Measurements from ENCODE around the gene GPC5. TPM values are rescaled to one million over a fixed set of nuclear protein-coding genes. Genes with fewer than 3 reads are reported as not detected.
A peak's percentile ranks its signal among the peaks of the same experiment; 100 is the strongest.

Gene GPC5
- total RNA-seq, 2 donors from 2014 or later = 0.22 to 0.51 TPM

GRCh38 chr13:91384896-91385295, 13.5 kb upstream of the GPC5 start:
- no peaks in the 10 kb centered on the region for H3K9me3 ChIP-seq (ENCODE audit: control insufficient read depth, low read length)
- Mint-ChIP-seq H3K9me3 (no peaks in the 10 kb centered on the region), H3K4me3 (no peak overlapping the region), H3K27ac (no peak overlapping the region), H3K4me1 (no peaks in the 10 kb centered on the region), H3K27me3 (ENCODE audit: insufficient read depth) (no peaks in the 10 kb centered on the region), H3K36me3 (ENCODE audit: low read depth) (no peaks in the 10 kb centered on the region)
- 89 to 100% methylated on average over 2 of the region's 2 CpGs for WGBS, 2 experiments (ENCODE audit: insufficient coverage in 1 of 2, insufficient read length in 1 of 2)
- no peak overlapping the region for H3K9ac ChIP-seq (ENCODE audit: extremely low read depth, low read length, poor library complexity, severe bottlenecking)
- TF ChIP-seq CTCF (conservative IDR thresholded peaks at IDR 0.05) = no peak
- no peak overlapping the region for H3K4me3 ChIP-seq (ENCODE audit: low read length)
- H3K36me3 ChIP-seq (ENCODE audit: control insufficient read depth, insufficient read depth, low read length) = no peaks in the 10 kb centered on the region
- no peaks in the 10 kb centered on the region for H3K27me3 ChIP-seq (ENCODE audit: control insufficient read depth, insufficient read depth, low read length, poor library complexity, severe bottlenecking)
- H3K27ac ChIP-seq (ENCODE audit: low read depth, low read length) = no peak overlapping the region
- H3K4me1 ChIP-seq (ENCODE audit: control insufficient read depth, insufficient read depth, low read length) = no peaks in the 10 kb centered on the region
- no peak for DNase-seq

- Histone ChIP-seq H3K9ac (ENCODE audit: extremely low read depth, low read length, poor library complexity, severe bottlenecking) (no peak overlapping the region), H3K27ac (ENCODE audit: low read depth, low read length) (no peak overlapping the region), H3K27me3 (ENCODE audit: control insufficient read depth, insufficient read depth, low read length, poor library complexity, severe bottlenecking) (peaks cover 6% of the 10 kb centered on the region), H3K4me3 (ENCODE audit: low read length) (no peak overlapping the region), H3K9me3 (ENCODE audit: control insufficient read depth, low read length) (no peaks in the 10 kb centered on the region), H3K36me3 (ENCODE audit: control insufficient read depth, insufficient read depth, low read length) (no peaks in the 10 kb centered on the region), H3K4me1 (ENCODE audit: control insufficient read depth, insufficient read depth, low read length) (no peaks in the 10 kb centered on the region)
- Mint-ChIP-seq H3K4me1 (no peaks in the 10 kb centered on the region), H3K27me3 (ENCODE audit: insufficient read depth) (peaks cover 4% of the 10 kb centered on the region), H3K27ac (no peak overlapping the region), H3K36me3 (ENCODE audit: low read depth) (no peaks in the 10 kb centered on the region), H3K9me3 (no peaks in the 10 kb centered on the region), H3K4me3 (no peak overlapping the region)
- WGBS, 2 experiments (ENCODE audit: insufficient coverage in 1 of 2, insufficient read length in 1 of 2) = 80 to 91% methylated on average over 1 to 2 of the region's 2 CpGs
- no peak for TF ChIP-seq CTCF (conservative IDR thresholded peaks at IDR 0.05)
- DNase-seq = no peak
Measured at GRCh38 chr13:91389186-91389585, 9.2 kb upstream of the GPC5 start.

- Histone ChIP-seq H3K9ac (ENCODE audit: extremely low read depth, low read length, poor library complexity, severe bottlenecking) (no peak overlapping the region), H3K27me3 (ENCODE audit: control insufficient read depth, insufficient read depth, low read length, poor library complexity, severe bottlenecking) (peaks cover 80% of the 10 kb centered on the region), H3K9me3 (ENCODE audit: control insufficient read depth, low read length) (no peaks in the 10 kb centered on the region), H3K36me3 (ENCODE audit: control insufficient read depth, insufficient read depth, low read length) (no peaks in the 10 kb centered on the region), H3K4me3 (ENCODE audit: low read length) (peak overlapping the region; percentile 59), H3K27ac (ENCODE audit: low read depth, low read length) (no peak overlapping the region), H3K4me1 (ENCODE audit: control insufficient read depth, insufficient read depth, low read length) (no peaks in the 10 kb centered on the region)
- Mint-ChIP-seq H3K4me1 (peaks cover 4% of the 10 kb centered on the region), H3K9me3 (no peaks in the 10 kb centered on the region), H3K36me3 (ENCODE audit: low read depth) (no peaks in the 10 kb centered on the region), H3K27me3 (ENCODE audit: insufficient read depth) (peaks cover 80% of the 10 kb centered on the region), H3K4me3 (no peak overlapping the region), H3K27ac (no peak overlapping the region)
- no peak for TF ChIP-seq CTCF (conservative IDR thresholded peaks at IDR 0.05)
- DNase-seq = no peak
- 100% methylated on average over 1 of the region's 1 CpG for WGBS, 2 experiments (ENCODE audit: insufficient coverage in 1 of 2, insufficient read length in 1 of 2)
Measured at GRCh38 chr13:91397595-91397994, 826 bp upstream of the GPC5 start.
